GM10248 (cell line): ENCODE results near the gene SART3.
"Not testable (repeated sequence)": the region's sequence is repeated elsewhere in the genome, so short reads cannot be mapped to it uniquely, and the experiment has no call there.

ENCODE experiments used
- CTCF ChIA-PET: fragments of 300-600 bp; sonication (Branson Sonifier 250); formaldehyde crosslinking; extraction: SDS; loops from one replicate; lab custom pipeline; 2021; ENCODE audit warnings: antibody characterized with exemption; lab: Yijun Ruan, JAX
- POLR2A ChIA-PET: fragments of 350-650 bp; sonication (Branson Sonifier 250); formaldehyde crosslinking; extraction: SDS; loops from one replicate; lab custom pipeline; 2020; ENCODE audit warnings: antibody characterized with exemption; lab: Yijun Ruan, JAX
- DNase-seq: peaks from one replicate; pipeline ENCODE4 v3.0.0; 2012; ENCODE audit errors: extremely low spot score
- CTCF ChIP-seq: IDR thresholded peaks from 2 replicates; pipeline ENCODE4 v1.5.1; 2012; ENCODE audit warnings: mild to moderate bottlenecking, low read depth; ENCODE audit errors: extremely low read depth, missing control alignments, control extremely low read depth

SART3 gene

GRCh38 chr12:108591267-108591980 is 30.5 kb upstream of the SART3 start:
- ChIA-PET POLR2A (no interaction called here), CTCF (interaction anchor here (0.9 kb wide), 1 partner anchor 26 kb away, joined by 3 read pairs; no protein-coding TSS in a partner anchor)
- no peak for TF ChIP-seq CTCF

GRCh38 chr12:108590463-108590862 is 29.5 kb upstream of the SART3 start:
- not testable (repeated sequence) for DNase-seq
- CTCF ChIA-PET = interaction anchor here (0.9 kb wide), 1 partner anchor 27 kb away, joined by 3 read pairs; no protein-coding TSS in a partner anchor
- POLR2A ChIA-PET = interaction anchor here (0.5 kb wide), 1 partner anchor 151 kb away, joined by 3 read pairs; no protein-coding TSS in a partner anchor

More at GRCh38 chr12:108591267-108591980, 30.5 kb upstream of the SART3 start:
- DNase-seq = no peak

GRCh38 chr12:108589840-108590229 is 28.9 kb upstream of the SART3 start:
- ChIA-PET POLR2A (no interaction called here), CTCF (no interaction called here)
- TF ChIP-seq CTCF = no peak
- no peak for DNase-seq

GRCh38 chr12:108589028-108589839 is 28.3 kb upstream of the SART3 start:
- no peak for DNase-seq
- no peak for TF ChIP-seq CTCF
- CTCF ChIA-PET = interaction anchor here (0.9 to 3.1 kb wide), 4 partner anchors 10 to 362 kb away, joined by 3 to 14 read pairs (median 4); no protein-coding TSS in a partner anchor
- POLR2A ChIA-PET = no interaction called here

- POLR2A ChIA-PET = no interaction called here
- no peak for DNase-seq
- CTCF ChIA-PET = interaction anchor here (1.7 to 3.1 kb wide), 2 partner anchors 8 to 30 kb away, joined by 3 to 14 read pairs; no protein-coding TSS in a partner anchor
- TF ChIP-seq CTCF = no peak
Observed at GRCh38 chr12:108587826-108588225, 26.9 kb upstream of the SART3 start.

GRCh38 chr12:108586306-108586705 is 25.3 kb upstream of the SART3 start:
- no peak for DNase-seq
- ChIA-PET CTCF (interaction anchor here (1.5 to 3.1 kb wide), 2 partner anchors 9 to 32 kb away, joined by 5 to 14 read pairs; no protein-coding TSS in a partner anchor), POLR2A (no interaction called here)
- no peak for TF ChIP-seq CTCF
